GM10266 (cell line): ENCODE results near the gene HAND1.

Experiments
- DNase-seq: peaks from one replicate; pipeline ENCODE4 v3.0.0; 2012; ENCODE audit errors: extremely low spot score
- CTCF ChIP-seq: IDR thresholded peaks from 2 replicates; pipeline ENCODE4 v1.5.1; 2012; ENCODE audit warnings: mild to moderate bottlenecking, low read depth; ENCODE audit not compliant: control insufficient read depth, insufficient read depth; ENCODE audit errors: missing control alignments

The HAND1 gene

DNA sequence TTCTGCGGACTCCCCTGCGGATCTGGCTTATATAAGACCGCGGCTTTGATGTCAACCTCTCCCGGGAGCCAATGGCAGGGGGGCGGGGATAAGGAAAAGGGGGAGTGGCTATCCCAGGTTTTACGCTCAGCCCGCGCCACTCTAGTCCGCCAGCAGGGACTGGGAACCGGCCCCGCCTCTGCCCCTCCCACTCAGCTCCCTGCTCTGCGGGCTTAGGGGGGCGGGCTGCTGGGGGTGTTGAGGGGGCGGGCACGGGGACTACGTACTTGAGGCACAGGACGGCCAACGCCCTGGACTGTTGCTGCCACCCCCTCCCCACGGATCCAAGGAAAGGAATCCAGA is at the start of gene HAND1:
HAND1 (minus strand) TSS at position 4 of the 342 bp plus-strand sequence. CDS start 219 bp downstream, outside the sequence.
- peak; percentile 36 for DNase-seq
- TF ChIP-seq CTCF = no peak

DNA sequence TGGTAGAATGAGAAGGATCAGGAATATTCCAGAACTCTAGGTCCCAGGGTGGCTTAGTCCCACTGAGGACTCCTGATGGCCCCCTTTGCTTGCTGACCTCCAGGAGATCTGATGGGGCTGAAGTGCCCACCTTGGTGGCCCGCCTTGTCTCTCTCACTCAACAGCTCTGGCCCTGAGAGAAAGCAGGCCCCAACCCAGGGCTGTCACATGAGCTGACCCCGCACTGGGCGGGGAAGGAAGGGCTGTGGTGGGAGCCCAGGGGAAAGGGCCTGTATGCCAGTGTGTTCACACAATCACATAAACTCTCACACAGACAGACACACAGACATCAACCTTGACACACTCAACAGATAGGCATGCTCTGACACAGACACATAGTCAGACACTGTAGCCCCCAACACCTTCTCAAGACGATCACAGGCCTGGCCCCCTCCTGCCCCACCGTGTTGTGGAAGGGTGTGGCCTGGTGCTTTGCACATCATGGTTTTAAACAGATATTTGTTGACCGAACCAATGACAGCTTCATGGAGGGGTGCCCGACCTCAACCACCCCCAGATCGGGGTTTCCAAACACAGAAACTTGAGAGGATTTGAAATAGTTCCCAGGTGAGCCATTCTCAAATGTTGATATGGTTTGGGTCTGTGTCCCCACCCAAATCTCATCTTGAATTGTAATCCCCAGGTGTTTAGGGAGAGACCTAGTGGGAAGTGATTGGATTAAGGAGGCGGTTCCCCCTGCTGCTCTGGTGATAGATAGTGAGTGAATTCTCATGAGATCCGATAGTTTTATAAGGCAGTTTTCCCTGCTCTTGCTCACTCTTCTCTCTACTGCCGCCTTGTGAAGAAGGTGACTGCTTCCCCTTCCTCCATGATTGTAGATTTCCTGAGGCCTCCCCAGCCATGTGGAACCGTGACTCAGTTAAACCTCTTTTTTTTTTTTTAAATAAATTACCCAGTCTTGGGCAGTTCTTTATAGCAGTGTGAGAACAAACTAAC is 48.5 kb upstream of the HAND1 start:
- no peak for DNase-seq
- TF ChIP-seq CTCF = no peak

- TF ChIP-seq CTCF = no peak
- DNase-seq = no peak
Observed at GRCh38 chr5:154524859-154525258, 46.8 kb upstream of the HAND1 start.

- no peak for TF ChIP-seq CTCF
- no peak for DNase-seq
Observed at GRCh38 chr5:154524181-154524580, 46.2 kb upstream of the HAND1 start.

DNA sequence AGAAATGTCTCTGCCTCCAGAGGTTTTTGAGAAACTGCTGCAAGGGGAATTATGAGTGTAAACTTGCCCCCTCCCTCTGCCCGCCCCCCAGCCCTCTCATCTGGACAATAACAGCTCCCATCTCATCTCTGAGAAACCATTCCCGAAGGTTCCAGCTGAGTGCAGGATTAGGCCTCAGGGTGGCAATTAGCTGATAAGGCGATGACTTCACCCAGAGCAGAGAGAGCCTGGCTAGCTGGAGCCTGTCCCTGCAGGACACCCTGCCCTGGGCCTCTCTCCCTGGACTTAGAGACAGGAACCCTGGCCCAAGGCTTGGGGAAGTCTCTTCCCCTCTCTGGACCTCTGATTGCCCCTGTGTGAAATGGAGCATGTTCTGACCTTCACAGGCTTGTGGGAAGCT is 45.7 kb upstream of the HAND1 start:
- no peak for DNase-seq
- no peak for TF ChIP-seq CTCF

DNA sequence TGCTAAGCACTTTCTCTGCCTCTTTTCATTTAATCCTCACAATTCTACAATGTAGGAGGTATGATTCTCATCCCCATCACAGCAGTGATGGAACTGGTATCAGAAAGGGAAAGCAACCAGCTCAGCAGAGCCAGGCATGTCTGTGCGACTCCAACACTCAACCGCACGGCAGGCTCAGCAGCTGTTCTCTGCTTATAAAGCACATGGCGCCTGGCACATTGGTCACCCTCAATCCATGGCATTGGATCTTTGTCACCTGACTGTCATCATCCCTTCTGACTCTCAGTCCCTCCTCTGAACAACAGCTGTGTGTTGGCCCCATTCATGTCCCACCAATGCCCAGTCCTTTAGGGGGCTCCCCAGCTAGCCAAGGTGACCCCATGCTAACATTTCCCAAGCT is 45.1 kb upstream of the HAND1 start:
- DNase-seq = no peak
- TF ChIP-seq CTCF = no peak

DNA sequence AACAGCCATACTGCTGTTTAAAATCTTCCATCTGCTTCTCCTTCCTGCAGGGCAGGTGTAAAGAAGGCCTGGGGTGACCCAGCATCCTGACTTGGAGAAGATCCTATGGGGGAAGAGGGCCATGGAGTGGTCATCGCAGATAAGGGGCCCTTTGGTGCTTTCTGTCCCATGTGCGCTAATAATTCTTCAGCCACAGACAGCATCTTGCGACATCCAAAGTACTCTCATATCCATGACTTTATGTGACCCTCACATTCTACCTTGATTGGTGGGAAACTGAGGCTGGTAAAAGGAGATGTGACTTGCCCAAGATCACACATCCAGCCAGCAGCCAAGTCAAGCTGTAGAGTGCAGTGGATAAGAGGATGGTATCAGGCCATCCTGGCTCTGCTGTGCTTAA is 44.3 kb upstream of the HAND1 start:
- DNase-seq = no peak
- TF ChIP-seq CTCF = no peak
